Ascending aorta (tissue), 2 donors: ENCODE results near the gene TERF2IP. TPM values are rescaled to one million over a fixed set of nuclear protein-coding genes. Genes with fewer than 3 reads are reported as not detected.

Source experiments
- DNase-seq, 2 donors: peaks; one replicate each; pipeline ENCODE4 v3.0.0-alpha.2; 2019; ENCODE audit warnings: low spot score in 2 of 2
- H3K27ac ChIP-seq, 2 donors: fragments of 200-600 bp; sonication (generic); one replicate each; pipeline ENCODE4 v1.5.1; 2016 to 2017; ENCODE audit warnings: mild to moderate bottlenecking in 1 of 2
- H3K27me3 ChIP-seq: fragments of 200-600 bp; sonication (generic); one replicate; pipeline ENCODE4 v1.5.1; 2017
- H3K36me3 ChIP-seq, 2 donors: fragments of 200-600 bp; sonication (generic); one replicate each; pipeline ENCODE4 v1.5.1; 2016
- H3K4me1 ChIP-seq, 2 donors: fragments of 200-600 bp; sonication (generic); one replicate each; pipeline ENCODE4 v1.5.1; 2016 to 2017; ENCODE audit warnings: mild to moderate bottlenecking in 1 of 2
- H3K4me3 ChIP-seq, 2 donors: fragments of 200-600 bp; sonication (generic); one replicate each; pipeline ENCODE4 v1.5.1; 2016 to 2017; ENCODE audit warnings: mild to moderate bottlenecking in 1 of 2
- H3K9me3 ChIP-seq, 2 donors: fragments of 200-600 bp; sonication (generic); one replicate each; pipeline ENCODE4 v1.5.1; 2016
- CTCF ChIP-seq, 3 experiments: fragments of 200-600 bp in 2 of 3; fragments of 450-650 bp in 1 of 3; sonication (generic) in 2 of 3; IDR thresholded peaks; one replicate each; pipeline ENCODE4 v1.5.1; 2016 to 2019; ENCODE audit warnings: antibody characterized with exemption in 3 of 3, mild to moderate bottlenecking in 1 of 3, moderate library complexity in 1 of 3
- intact Hi-C: fragments of 100-400 bp; cut with DNase I; formaldehyde crosslinking; loops from one replicate; pipeline ENCODE4 v1.15.1; 2023
- total RNA-seq: library from RNA; depleted of rRNA; stranded (reverse); fragments of >200 nt; gene quantifications from one replicate; pipeline ENCODE4 v1.1.0, GENCODE V29; 2016

The TERF2IP gene
- total RNA-seq, 1 donor from 2014 or later = 41.0 TPM

DNA sequence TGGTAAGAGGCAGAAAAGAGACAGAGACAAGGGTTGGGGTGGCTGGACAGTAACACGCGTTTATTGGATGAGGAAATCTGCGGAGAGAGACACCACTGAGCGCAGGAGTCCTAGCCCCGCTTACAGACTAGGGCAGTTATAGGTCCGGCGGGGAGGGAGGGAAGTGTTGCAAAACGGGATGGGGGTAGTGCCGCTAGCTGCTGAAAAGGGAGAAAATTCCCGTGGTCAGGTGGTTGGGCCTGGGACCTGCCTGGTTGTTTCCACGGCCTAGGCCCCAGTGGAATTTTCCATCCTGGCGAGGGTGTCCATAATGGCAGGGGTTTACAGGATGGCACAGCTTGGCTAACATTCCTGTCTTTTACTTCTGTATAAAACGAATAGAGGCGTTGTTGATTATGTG is 34.7 kb downstream of the TERF2IP start:
- DNase-seq = no peak
- TF ChIP-seq CTCF (IDR thresholded peaks at IDR 0.05) = no peak
- H3K27ac ChIP-seq = no peak overlapping the region
- no peaks in the 10 kb centered on the region for H3K27me3 ChIP-seq
- intact Hi-C loops = no loop called here
- H3K9me3 ChIP-seq = no peaks in the 10 kb centered on the region
- no peak overlapping the region for H3K4me3 ChIP-seq
- H3K36me3 ChIP-seq = no peaks in the 10 kb centered on the region
- H3K4me1 ChIP-seq = no peaks in the 10 kb centered on the region

GRCh38 chr16:75687361-75687760 is 39.8 kb downstream of the TERF2IP start:
- intact Hi-C loops = no loop called here
- Histone ChIP-seq H3K27me3 (no peaks in the 10 kb centered on the region), H3K4me1 (no peaks in the 10 kb centered on the region), H3K36me3 (no peaks in the 10 kb centered on the region), H3K4me3 (no peak overlapping the region), H3K27ac (no peak overlapping the region), H3K9me3 (no peaks in the 10 kb centered on the region)
- no peak for DNase-seq
- no peak for TF ChIP-seq CTCF (IDR thresholded peaks at IDR 0.05)

DNA sequence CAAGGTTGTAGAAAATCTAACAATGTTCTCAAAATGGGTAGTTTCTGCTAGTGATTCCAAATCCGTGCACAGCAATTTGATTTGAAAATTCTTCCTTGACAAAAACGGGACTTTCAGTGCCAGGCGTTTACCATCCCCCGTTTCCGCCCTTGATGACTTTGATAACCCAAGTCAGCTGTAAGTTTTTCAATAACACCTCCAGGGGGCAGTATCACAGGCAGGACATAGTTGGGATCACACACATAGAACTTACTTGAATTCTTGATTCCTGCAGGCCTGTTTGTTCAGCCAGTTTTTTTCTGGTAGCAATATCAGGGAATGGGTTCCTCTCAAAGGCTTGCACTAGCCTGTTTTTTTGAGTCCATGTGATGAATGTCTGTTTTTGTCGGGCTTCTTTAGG is 48.1 kb downstream of the TERF2IP start:
- intact Hi-C loops = no loop called here
- Histone ChIP-seq H3K4me3 (no peak overlapping the region), H3K27ac (no peak overlapping the region), H3K27me3 (no peaks in the 10 kb centered on the region), H3K4me1 (no peaks in the 10 kb centered on the region), H3K9me3 (no peaks in the 10 kb centered on the region), H3K36me3 (no peaks in the 10 kb centered on the region)
- DNase-seq = no peak
- TF ChIP-seq CTCF (IDR thresholded peaks at IDR 0.05) = peak in 1 of 3 experiments; percentile 15

- Histone ChIP-seq H3K27me3 (no peaks in the 10 kb centered on the region), H3K27ac (no peak overlapping the region), H3K36me3 (no peaks in the 10 kb centered on the region), H3K4me1 (no peaks in the 10 kb centered on the region), H3K4me3 (no peak overlapping the region), H3K9me3 (no peaks in the 10 kb centered on the region)
- TF ChIP-seq CTCF (IDR thresholded peaks at IDR 0.05) = no peak
- intact Hi-C loops = no loop called here
- no peak for DNase-seq
These were observed 50.0 kb downstream of the TERF2IP start for GRCh38 chr16:75697571-75697970.

DNA sequence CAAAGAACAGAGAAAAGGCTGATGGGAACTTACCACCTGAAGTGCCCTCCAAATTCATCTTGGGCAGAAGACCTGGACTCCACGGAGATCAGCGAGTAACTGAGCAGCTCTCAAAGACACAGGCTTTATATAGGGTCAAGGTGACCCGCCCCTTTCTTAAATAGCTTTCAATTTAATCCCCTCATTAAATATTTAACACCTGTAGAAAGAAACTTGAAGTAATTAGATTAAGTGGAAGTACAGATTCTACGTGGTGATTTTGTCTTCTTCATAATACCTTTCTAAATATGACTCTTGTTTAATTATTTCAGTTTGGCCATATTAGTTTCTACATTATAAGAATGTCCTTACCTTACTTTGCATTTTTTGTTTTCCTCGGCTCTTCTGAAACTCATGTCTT is 53.8 kb downstream of the TERF2IP start, which contains the start of gene DUXB:
Gene DUXB, minus strand, starts transcription at position 101 of the 400 bp plus-strand sequence. Its CDS starts 43 bp downstream, at position 58.
- DNase-seq = no peak
- H3K27ac ChIP-seq = no peak within 1 kb of the TSS
- no peaks in the 10 kb centered on the region for H3K4me1 ChIP-seq
- H3K9me3 ChIP-seq = no peaks in the 10 kb centered on the region
- H3K36me3 ChIP-seq = no peaks in the 10 kb centered on the region
- H3K4me3 ChIP-seq = no peak within 1 kb of the TSS
- no peak for TF ChIP-seq CTCF (IDR thresholded peaks at IDR 0.05)
- H3K27me3 ChIP-seq = no peaks in the 10 kb centered on the region
- intact Hi-C loops = no loop called here

DNA sequence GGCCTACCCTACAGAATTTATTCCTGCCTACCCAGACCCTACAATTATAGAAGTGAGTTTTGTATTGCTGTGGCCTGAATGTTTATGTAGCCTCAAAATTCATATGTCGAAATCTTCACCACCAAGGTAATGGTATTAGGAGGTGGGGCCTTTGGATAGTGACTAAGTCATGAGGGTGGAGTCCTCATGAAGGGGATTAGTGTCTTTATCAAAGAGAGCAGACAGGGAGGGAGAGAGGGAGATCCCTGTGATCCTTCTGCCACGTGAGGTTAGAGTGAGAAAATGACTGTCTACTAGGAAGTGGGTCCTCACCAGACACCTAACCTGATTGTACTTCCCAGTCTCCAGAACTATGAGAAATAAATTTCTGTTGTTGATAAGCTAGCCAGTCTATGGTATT is 54.7 kb downstream of the TERF2IP start:
- TF ChIP-seq CTCF (IDR thresholded peaks at IDR 0.05) = no peak
- H3K27me3 ChIP-seq = no peaks in the 10 kb centered on the region
- intact Hi-C loops = no loop called here
- no peaks in the 10 kb centered on the region for H3K9me3 ChIP-seq
- no peaks in the 10 kb centered on the region for H3K36me3 ChIP-seq
- H3K4me3 ChIP-seq = no peak overlapping the region
- H3K27ac ChIP-seq = no peak overlapping the region
- DNase-seq = no peak
- H3K4me1 ChIP-seq = no peaks in the 10 kb centered on the region
